Upper lobe of left lung (tissue), 4 donors: ENCODE results near the gene LTO1.

Experiments used
- CTCF ChIP-seq, 6 experiments: fragments of 450-650 bp in 4 of 6; fragments of 200-600 bp in 2 of 6; sonication (generic) in 2 of 6; IDR thresholded peaks; one replicate each; pipeline ENCODE4 v1.5.1; 2016 to 2019; ENCODE audit warnings: antibody characterized with exemption in 6 of 6
- EP300 ChIP-seq, 4 donors: sonication (generic); formaldehyde crosslinking; IDR thresholded peaks; one replicate each; pipeline ENCODE4 v1.5.1; 2017; ENCODE audit warnings: antibody characterized with exemption in 4 of 4, control low read depth in 2 of 4
- POLR2A ChIP-seq, 4 donors: fragments of 450-650 bp; IDR thresholded peaks; one replicate each; pipeline ENCODE4 v1.5.1; 2016 to 2017; ENCODE audit warnings: antibody characterized with exemption in 4 of 4, mild to moderate bottlenecking in 2 of 4

- TF ChIP-seq CTCF (IDR thresholded peaks at IDR 0.05) = peak; percentile 84 to 96 (median 91)
- TF ChIP-seq EP300 (IDR thresholded peaks at IDR 0.05) = no peak
- TF ChIP-seq POLR2A (IDR thresholded peaks at IDR 0.05) = no peak
These were observed 4.9 kb downstream of the LTO1 start for GRCh38 chr11:69670158-69670845.
